Heart right ventricle (tissue), 16 donors: ENCODE data around the gene QRFP. TPM values are rescaled to one million over a fixed set of nuclear protein-coding genes. Genes with fewer than 3 reads are reported as not detected.

Experiments
- ATAC-seq, 8 donors: fragments of 200-7000 bp; cut with Tn5 transposase; one replicate each; pipeline ENCODE4 v1.9.1; 2020; ENCODE audit warnings: mild to moderate bottlenecking in 8 of 8, moderate library complexity in 8 of 8, moderate number of reproducible peaks in 1 of 8
- DNase-seq, 2 donors: peaks; one replicate each; pipeline ENCODE4 v3.0.0-alpha.2; 2020
- H3K27ac ChIP-seq, 10 donors: fragments of 200-600 bp; sonication (generic) in 2 of 10; one replicate each; pipeline versions ENCODE4 v1.5.0 to v1.8.0; 2020 to 2022; ENCODE audit warnings: mild to moderate bottlenecking in 3 of 10
- H3K27me3 ChIP-seq, 7 donors: fragments of 200-600 bp; one replicate each; pipeline ENCODE4 v1.8.0; 2021 to 2022; ENCODE audit warnings: mild to moderate bottlenecking in 2 of 7
- H3K36me3 ChIP-seq, 9 donors: fragments of 200-600 bp; sonication (generic) in 1 of 9; one replicate each; pipeline versions ENCODE4 v1.5.0 to v1.8.0; 2020 to 2022; ENCODE audit warnings: mild to moderate bottlenecking in 2 of 9
- H3K4me1 ChIP-seq, 9 donors: fragments of 200-600 bp; sonication (generic) in 1 of 9; one replicate each; pipeline versions ENCODE4 v1.5.0 to v1.8.0; 2020 to 2022; ENCODE audit warnings: mild to moderate bottlenecking in 4 of 9
- H3K4me3 ChIP-seq, 10 donors: fragments of 200-600 bp; sonication (generic) in 2 of 10; one replicate each; pipeline versions ENCODE4 v1.5.0 to v1.8.0; 2020 to 2022; ENCODE audit warnings: mild to moderate bottlenecking in 7 of 10, moderate library complexity in 2 of 10
- H3K9me3 ChIP-seq, 11 donors: fragments of 200-600 bp in 10 of 11; sonication (generic) in 2 of 11; one replicate each; pipeline versions ENCODE4 v1.5.0 to v1.8.0; 2013 to 2022; ENCODE audit warnings: mild to moderate bottlenecking in 2 of 11, control low read depth in 1 of 11, moderate library complexity in 1 of 11
- CTCF ChIP-seq, 9 donors: fragments of 200-600 bp; sonication (generic) in 2 of 9; IDR thresholded peaks; one replicate each; pipeline versions ENCODE4 v1.5.0 to v1.8.0; 2021 to 2022; ENCODE audit warnings: antibody characterized with exemption in 9 of 9, mild to moderate bottlenecking in 5 of 9, moderate library complexity in 1 of 9
- whole genome bisulfite sequencing, 2 donors: extraction: QIAGEN DNeasy Blood & Tissue Kit; methylation state at CpG; one replicate each; pipeline ENCODE4 v1.1.7; 2013; ENCODE audit warnings: inconsistent platforms in 1 of 2; 5-methylcytosine and 5-hydroxymethylcytosine counted together
- intact Hi-C, 10 donors: fragments of 100-400 bp; cut with DNase I; formaldehyde crosslinking; loops; one replicate each; pipeline versions ENCODE4 v1.11.1 to v1.14.2; 2022
- polyA plus RNA-seq, 2 donors: library from polyadenylated mRNA; stranded (reverse); fragments of 200-250 nt; gene quantifications; one replicate each; pipeline ENCODE4 v1.2.3, GENCODE V29; 2013
- total RNA-seq, 10 donors: library from RNA; stranded (reverse); fragmentation: NEBNext Ultra II Directional in 3 of 10; extraction: Animal tissue kit (Norgen Biotek cat#: 25700) in 3 of 10; gene quantifications; one replicate each; pipeline versions ENCODE4 v1.2.1 to v1.2.4, GENCODE V29; 2021 to 2023
- donor health status: Arrhythmogenic right ventricular cardiomyopathy.
- donor health status: ischemic (EF 13 %, LVEDD 7.1; RV severe dilation, severe dysfunction).
- donor health status: healthy with polysubstance abuse.
- donor health status: DM: no; HTN: yes; CAD: no.
- donor health status: DM: no; HTN: no; CAD: no.
- donor health status: ischemic (EF 25% LVEDD 6.9; RV normal size, moderate dysfunction).
- donor health status: ischemic (EF 25% LVEDD 5.7; RV mildly dilated, moderate dysfunction).
- donor health status: healthy.
- donor health status: DM: yes; HTN: yes; CAD: no.
- donor health status: Ischemic cardiomyopathy.
- donor health status: ischemic (EF 35%, LVEDD 5.7; RV mildly dilated, moderate dysfunction).
- donor health status: nonischemic (EF 11% LVEDD 7.7; RV severe dilation, severe dysfunction).
- donor health status: DM: yes; HTN: yes; CAD: no.
- donor health status: PGD.
- donor health status: ischemic (EF 29% LVEDD 5.4; RV normal size, mild dysfunction).
- donor health status: nonischemic (EF 23%, LVEDD 6.1; RV moderate dilation, normal function).

Gene QRFP
- total and polyA plus RNA-seq, 12 donors = 0.06 TPM; not detected in 11

- intact Hi-C loops = no loop called here
- WGBS, 2 donors = 81% methylated on average over 29 of the region's 29 CpGs
- Histone ChIP-seq H3K9me3 (no peaks in the 10 kb centered on the region), H3K4me1 (peaks cover 4 to 33% (median 16%) of the 10 kb centered on the region in 9 donors), H3K27me3 (peaks cover 0 to 40% (median 22%) of the 10 kb centered on the region in 7 donors), H3K36me3 (peaks cover 0 to 8% (median 0%) of the 10 kb centered on the region in 9 donors), H3K4me3 (no peak overlapping the region), H3K27ac (no peak overlapping the region)
- ATAC-seq (no peak), DNase-seq (no peak)
- TF ChIP-seq CTCF (IDR thresholded peaks at IDR 0.05) = no peak
Measured at GRCh38 chr9:130897848-130898551, 1.4 kb upstream of the QRFP start.

DNA sequence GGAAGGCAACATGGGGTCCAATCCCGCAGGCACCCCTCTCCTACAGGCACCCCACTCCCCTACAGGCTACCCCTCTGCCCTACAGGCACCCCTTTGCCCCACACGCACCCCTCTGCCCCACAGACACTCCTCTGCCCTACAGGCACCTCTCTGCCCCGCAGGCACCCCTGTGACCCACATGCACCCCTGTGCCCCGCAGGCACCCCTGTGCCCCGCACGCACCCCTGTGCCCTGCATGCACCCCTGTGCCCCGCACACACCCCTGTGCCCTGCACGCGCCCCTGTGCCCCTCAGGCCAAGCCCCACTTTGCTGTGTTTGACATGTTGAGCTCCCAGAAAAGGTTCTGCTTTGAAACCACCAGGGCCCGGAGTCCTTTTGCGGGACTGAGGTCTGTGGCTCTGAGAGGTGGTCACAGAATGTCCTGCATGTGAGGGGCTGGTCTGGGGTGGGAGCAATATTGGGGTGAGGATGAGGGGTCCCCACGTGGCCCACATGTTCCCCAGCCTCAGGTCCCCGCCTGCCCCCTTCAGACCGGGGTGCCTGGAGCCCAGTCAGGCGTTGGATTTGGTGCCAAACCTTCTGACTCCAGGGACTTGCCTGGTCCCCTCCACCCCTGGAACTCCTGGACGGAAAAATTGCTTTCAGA is 616 bp upstream of the QRFP start:
- TF ChIP-seq CTCF (IDR thresholded peaks at IDR 0.05) = no peak

DNA sequence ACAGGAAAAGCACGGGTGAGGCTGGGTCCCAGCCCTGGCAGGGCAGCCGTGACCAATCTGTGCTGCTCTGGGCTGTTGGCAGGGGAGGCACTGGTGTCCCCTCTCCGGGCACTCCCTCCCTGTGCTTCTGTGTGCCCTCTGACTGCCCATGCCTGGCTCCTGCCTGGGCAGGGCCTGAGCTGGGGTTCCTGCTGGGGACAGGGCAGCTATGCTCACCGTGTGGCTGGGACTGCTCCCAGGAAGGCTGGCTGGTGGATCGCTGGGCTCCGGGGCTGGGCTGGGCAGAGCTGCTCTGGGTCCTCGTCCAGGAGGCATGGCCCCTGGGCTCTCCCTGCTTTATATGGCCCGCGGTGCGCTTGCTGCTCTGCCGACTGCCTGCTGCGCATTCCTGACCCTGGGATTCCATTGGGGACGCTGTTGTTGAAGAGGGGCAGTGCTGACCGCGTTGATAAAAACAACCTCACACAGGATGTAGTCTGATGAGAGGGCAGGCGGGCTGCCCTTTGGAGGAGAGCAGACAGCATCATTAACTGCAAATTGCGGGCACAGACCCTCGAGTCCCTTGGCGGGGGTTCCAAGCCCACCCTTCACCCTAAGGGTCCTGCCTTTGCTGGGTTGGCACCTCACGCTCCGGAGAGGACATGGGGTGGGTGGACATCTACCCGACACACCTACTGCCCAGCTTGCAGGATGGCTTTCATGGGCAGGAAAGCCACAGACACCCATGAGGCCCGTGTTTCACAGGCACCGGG is 955 bp downstream of the QRFP start:
- WGBS, 2 donors = 56% methylated on average over 24 of the region's 24 CpGs
- no peak for TF ChIP-seq CTCF (IDR thresholded peaks at IDR 0.05)
- H3K9me3 ChIP-seq = no peaks in the 10 kb centered on the region
- H3K4me1 ChIP-seq = peaks cover 4 to 42% (median 17%) of the 10 kb centered on the region in 9 donors
- no peak overlapping the region for H3K4me3 ChIP-seq
- ATAC-seq = peak in 7 of 8 donors; percentile 15 to 69 (median 37)
- peaks cover 0 to 20% (median 9%) of the 10 kb centered on the region in 7 donors for H3K27me3 ChIP-seq
- intact Hi-C loops = no loop called here
- no peak for DNase-seq
- H3K36me3 ChIP-seq = peaks cover 0 to 27% (median 5%) of the 10 kb centered on the region in 9 donors
- H3K27ac ChIP-seq = no peak overlapping the region

More for the DNA sequence above, 616 bp upstream of the QRFP start:
- Histone ChIP-seq H3K4me3 (no peak overlapping the region), H3K36me3 (peaks cover 0 to 16% (median 0%) of the 10 kb centered on the region in 9 donors), H3K27me3 (peaks cover 0 to 33% (median 14%) of the 10 kb centered on the region in 7 donors), H3K27ac (no peak overlapping the region), H3K9me3 (no peaks in the 10 kb centered on the region), H3K4me1 (peaks cover 4 to 40% (median 17%) of the 10 kb centered on the region in 9 donors)
- 83 to 84% methylated on average over 16 of the region's 16 CpGs for WGBS, 2 donors
- DNase-seq (no peak), ATAC-seq (no peak)
- intact Hi-C loops = no loop called here

GRCh38 chr9:130895038-130895437 is 1.6 kb downstream of the QRFP start:
- H3K27me3 ChIP-seq = peaks cover 0 to 16% (median 7%) of the 10 kb centered on the region in 7 donors
- intact Hi-C loops = no loop called here
- peaks cover 0 to 34% (median 11%) of the 10 kb centered on the region in 9 donors for H3K36me3 ChIP-seq
- ATAC-seq = no peak
- peaks cover 4 to 42% (median 17%) of the 10 kb centered on the region in 9 donors for H3K4me1 ChIP-seq
- H3K4me3 ChIP-seq = no peak overlapping the region
- TF ChIP-seq CTCF (IDR thresholded peaks at IDR 0.05) = no peak
- no peak overlapping the region for H3K27ac ChIP-seq
- DNase-seq = no peak
- 66 to 71% methylated on average over 9 of the region's 9 CpGs for WGBS, 2 donors
- no peaks in the 10 kb centered on the region for H3K9me3 ChIP-seq
